ENCODE measurements around the gene TENM4. TPM values are rescaled to one million over a fixed set of nuclear protein-coding genes. Genes with fewer than 3 reads are reported as not detected.

TENM4 gene
- total and polyA plus RNA-seq, 10 of the 15 experiments (the other 5 are each of a cell fraction or from before 2014, with no cell fraction given) = 0.03 to 0.12 (median 0.06) TPM; not detected in 7

DNA sequence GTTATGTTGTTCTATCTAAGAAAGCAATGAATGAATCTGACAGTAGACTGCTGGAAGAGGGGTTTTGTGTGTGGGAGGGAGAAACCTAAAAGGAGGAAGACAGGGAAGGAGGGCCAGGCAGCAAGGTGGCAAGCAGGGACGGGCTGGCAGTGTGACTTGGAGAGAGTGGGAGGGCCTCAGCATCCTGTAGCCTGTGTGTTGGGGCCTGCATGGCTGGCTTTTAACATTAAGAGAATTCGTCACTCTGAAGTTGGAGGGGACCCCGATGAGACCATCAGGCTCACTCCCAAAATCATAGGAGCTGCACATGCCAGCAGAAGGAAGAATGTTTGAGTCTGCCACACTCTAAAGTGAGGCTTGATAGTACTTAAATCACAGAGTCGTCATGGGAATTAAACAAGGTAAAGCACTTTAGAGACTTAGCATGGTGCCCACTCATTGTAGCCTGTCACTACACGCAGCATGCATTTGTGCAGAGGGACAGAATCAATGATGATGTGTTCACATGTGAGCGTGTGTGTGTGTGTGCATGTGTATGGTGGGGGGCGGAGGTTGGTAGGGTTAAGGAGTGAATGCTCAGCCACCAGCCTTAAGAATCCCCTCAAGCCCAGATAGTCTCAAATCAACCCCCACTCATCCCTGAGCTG is 199.5 kb downstream of the TENM4 start:
- in situ Hi-C loops (cut with MboI) = no loop called here
- SMC1A ChIA-PET (ENCODE audit: uncharacterized antibody, unreplicated experiment) = interaction anchor here (2.1 kb wide), 1 partner anchor 10 kb away, joined by 4 read pairs; no protein-coding TSS in a partner anchor
- no peak for DNase-seq (ENCODE audit: low read depth, low spot score)
- Histone ChIP-seq H3K27ac (ENCODE audit: control insufficient read depth, insufficient read depth) (no peak overlapping the region), H3K36me3 (ENCODE audit: control insufficient read depth in 2 of 2, insufficient read depth in 2 of 2, low read length in 1 of 2) (no peaks in the 10 kb centered on the region), H2AFZ (ENCODE audit: control insufficient read depth, low read depth, low read length) (no peak overlapping the region), H3K4me3 (no peak overlapping the region), H3K79me2 (ENCODE audit: control insufficient read depth, insufficient read depth, low read length) (no peaks in the 10 kb centered on the region), H3K27me3 (replicated peaks in 1 of 2; ENCODE audit: control insufficient read depth in 2 of 2, insufficient read depth in 2 of 2, low read length in 1 of 2) (no peaks in the 10 kb centered on the region; a peak in 1 of 4 replicates), H3K4me2 (ENCODE audit: control insufficient read depth, insufficient read depth) (no peak overlapping the region), H3K4me1 (ENCODE audit: control insufficient read depth, insufficient read depth, low read length) (no peaks in the 10 kb centered on the region), H4K20me1 (ENCODE audit: control insufficient read depth, insufficient read depth) (no peaks in the 10 kb centered on the region), H3K9me3 (replicated peaks; ENCODE audit: control insufficient read depth, insufficient read depth, low read length) (no peaks in the 10 kb centered on the region), H3K9ac (ENCODE audit: control insufficient read depth, insufficient read depth, low read length) (no peak overlapping the region)
- 29% methylated on average over 7 of the region's 7 CpGs for WGBS (ENCODE audit: insufficient coverage, insufficient replicate concordance, low lambda C conversion rate, missing lambda C conversion rate)
- FAIRE-seq = no peak
- intact Hi-C loops (cut with micrococcal nuclease; ENCODE audit: unreplicated experiment) = no loop called here
- no TSS peak for BruUV-seq (replicated peaks)
- CTCF ChIA-PET = no interaction called here
- no peak for TF ChIP-seq SMC3 (IDR thresholded peaks at IDR 0.05; ENCODE audit: borderline replicate concordance, low read length)
- TF ChIP-seq BHLHE40 (IDR thresholded peaks at IDR 0.05; ENCODE audit: borderline replicate concordance in 1 of 2, low read depth in 2 of 2, low read length in 1 of 2) = no peak
- no peak for TF ChIP-seq KAT2A (conservative IDR thresholded peaks at IDR 0.05; ENCODE audit: control insufficient read depth, low read depth, low read length)
- TF ChIP-seq IKZF2 (IDR thresholded peaks at IDR 0.05) = no peak
- no peak for TF ChIP-seq HCFC1 (IDR thresholded peaks at IDR 0.05; ENCODE audit: low read length)
- no peak for TF ChIP-seq MEF2B (IDR thresholded peaks at IDR 0.05; ENCODE audit: partially characterized antibody, poor library complexity, severe bottlenecking)
- TF ChIP-seq, protein P1, sequence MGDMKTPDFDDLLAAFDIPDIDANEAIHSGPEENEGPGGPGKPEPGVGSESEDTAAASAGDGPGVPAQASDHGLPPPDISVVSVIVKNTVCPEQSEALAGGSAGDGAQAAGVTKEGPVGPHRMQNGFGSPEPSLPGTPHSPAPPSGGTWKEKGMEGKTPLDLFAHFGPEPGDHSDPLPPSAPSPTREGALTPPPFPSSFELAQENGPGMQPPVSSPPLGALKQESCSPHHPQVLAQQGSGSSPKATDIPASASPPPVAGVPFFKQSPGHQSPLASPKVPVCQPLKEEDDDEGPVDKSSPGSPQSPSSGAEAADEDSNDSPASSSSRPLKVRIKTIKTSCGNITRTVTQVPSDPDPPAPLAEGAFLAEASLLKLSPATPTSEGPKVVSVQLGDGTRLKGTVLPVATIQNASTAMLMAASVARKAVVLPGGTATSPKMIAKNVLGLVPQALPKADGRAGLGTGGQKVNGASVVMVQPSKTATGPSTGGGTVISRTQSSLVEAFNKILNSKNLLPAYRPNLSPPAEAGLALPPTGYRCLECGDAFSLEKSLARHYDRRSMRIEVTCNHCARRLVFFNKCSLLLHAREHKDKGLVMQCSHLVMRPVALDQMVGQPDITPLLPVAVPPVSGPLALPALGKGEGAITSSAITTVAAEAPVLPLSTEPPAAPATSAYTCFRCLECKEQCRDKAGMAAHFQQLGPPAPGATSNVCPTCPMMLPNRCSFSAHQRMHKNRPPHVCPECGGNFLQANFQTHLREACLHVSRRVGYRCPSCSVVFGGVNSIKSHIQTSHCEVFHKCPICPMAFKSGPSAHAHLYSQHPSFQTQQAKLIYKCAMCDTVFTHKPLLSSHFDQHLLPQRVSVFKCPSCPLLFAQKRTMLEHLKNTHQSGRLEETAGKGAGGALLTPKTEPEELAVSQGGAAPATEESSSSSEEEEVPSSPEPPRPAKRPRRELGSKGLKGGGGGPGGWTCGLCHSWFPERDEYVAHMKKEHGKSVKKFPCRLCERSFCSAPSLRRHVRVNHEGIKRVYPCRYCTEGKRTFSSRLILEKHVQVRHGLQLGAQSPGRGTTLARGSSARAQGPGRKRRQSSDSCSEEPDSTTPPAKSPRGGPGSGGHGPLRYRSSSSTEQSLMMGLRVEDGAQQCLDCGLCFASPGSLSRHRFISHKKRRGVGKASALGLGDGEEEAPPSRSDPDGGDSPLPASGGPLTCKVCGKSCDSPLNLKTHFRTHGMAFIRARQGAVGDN (IDR thresholded peaks at IDR 0.05) = no peak
- TF ChIP-seq ZZZ3 (IDR thresholded peaks at IDR 0.05; ENCODE audit: control insufficient read depth, insufficient read length, low read depth) = no peak
- no peak for TF ChIP-seq NFYA (IDR thresholded peaks at IDR 0.05; ENCODE audit: borderline replicate concordance, low read depth, low read length)
- TF ChIP-seq SREBF2 (IDR thresholded peaks at IDR 0.05; ENCODE audit: low read length) = no peak
- TF ChIP-seq, protein P2, sequence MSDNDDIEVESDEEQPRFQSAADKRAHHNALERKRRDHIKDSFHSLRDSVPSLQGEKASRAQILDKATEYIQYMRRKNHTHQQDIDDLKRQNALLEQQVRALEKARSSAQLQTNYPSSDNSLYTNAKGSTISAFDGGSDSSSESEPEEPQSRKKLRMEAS (IDR thresholded peaks at IDR 0.05; ENCODE audit: low read depth, low read length) = no peak
- TF ChIP-seq, protein P3, sequence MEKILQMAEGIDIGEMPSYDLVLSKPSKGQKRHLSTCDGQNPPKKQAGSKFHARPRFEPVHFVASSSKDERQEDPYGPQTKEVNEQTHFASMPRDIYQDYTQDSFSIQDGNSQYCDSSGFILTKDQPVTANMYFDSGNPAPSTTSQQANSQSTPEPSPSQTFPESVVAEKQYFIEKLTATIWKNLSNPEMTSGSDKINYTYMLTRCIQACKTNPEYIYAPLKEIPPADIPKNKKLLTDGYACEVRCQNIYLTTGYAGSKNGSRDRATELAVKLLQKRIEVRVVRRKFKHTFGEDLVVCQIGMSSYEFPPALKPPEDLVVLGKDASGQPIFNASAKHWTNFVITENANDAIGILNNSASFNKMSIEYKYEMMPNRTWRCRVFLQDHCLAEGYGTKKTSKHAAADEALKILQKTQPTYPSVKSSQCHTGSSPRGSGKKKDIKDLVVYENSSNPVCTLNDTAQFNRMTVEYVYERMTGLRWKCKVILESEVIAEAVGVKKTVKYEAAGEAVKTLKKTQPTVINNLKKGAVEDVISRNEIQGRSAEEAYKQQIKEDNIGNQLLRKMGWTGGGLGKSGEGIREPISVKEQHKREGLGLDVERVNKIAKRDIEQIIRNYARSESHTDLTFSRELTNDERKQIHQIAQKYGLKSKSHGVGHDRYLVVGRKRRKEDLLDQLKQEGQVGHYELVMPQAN (conservative IDR thresholded peaks at IDR 0.05) = no peak
- TF ChIP-seq TARDBP (IDR thresholded peaks at IDR 0.05; ENCODE audit: borderline replicate concordance) = no peak
- no peak for TF ChIP-seq BMI1 (IDR thresholded peaks at IDR 0.05; ENCODE audit: borderline replicate concordance)
- POLR2A ChIA-PET = no interaction called here
- RAD21 ChIA-PET (ENCODE audit: unreplicated experiment) = no interaction called here
- ATAC-seq = no peak
